H9 (cell line): ENCODE measurements around the gene WDR48. TPM values are rescaled to one million over a fixed set of nuclear protein-coding genes. Genes with fewer than 3 reads are reported as not detected.

Source experiments
- DNase-seq: peaks from one replicate; pipeline ENCODE4 v3.0.0-alpha.2; 2017
- H2AFZ ChIP-seq: one replicate; pipeline ENCODE4 v1.6.1; 2013; ENCODE audit warnings: mild to moderate bottlenecking, low read length, control low read depth, moderate library complexity
- H2AK5ac ChIP-seq: 2 replicates; pipeline ENCODE4 v1.6.1; 2013; ENCODE audit warnings: low read length, control low read depth, mixed read lengths; ENCODE audit not compliant: insufficient read length
- H2BK120ac ChIP-seq: one replicate; pipeline ENCODE4 v1.6.1; 2013; ENCODE audit warnings: low read depth, mild to moderate bottlenecking, low read length, control low read depth, inconsistent platforms; ENCODE audit not compliant: poor library complexity, severe bottlenecking
- H2BK12ac ChIP-seq: 2 replicates; pipeline ENCODE4 v1.6.1; 2013; ENCODE audit warnings: low read length, control low read depth, mixed read lengths, low read depth; ENCODE audit not compliant: insufficient read length
- H2BK15ac ChIP-seq: 2 replicates; pipeline ENCODE4 v1.6.1; 2013; ENCODE audit warnings: low read depth, low read length, control low read depth
- H2BK20ac ChIP-seq: one replicate; pipeline ENCODE4 v1.6.1; 2013; ENCODE audit warnings: low read depth, mild to moderate bottlenecking, low read length, control low read depth, inconsistent platforms; ENCODE audit not compliant: poor library complexity, severe bottlenecking
- H2BK5ac ChIP-seq: 2 replicates; pipeline ENCODE4 v1.6.1; 2013; ENCODE audit warnings: low read length, control low read depth, mixed read lengths; ENCODE audit not compliant: insufficient read length
- H3K14ac ChIP-seq: 2 replicates; pipeline ENCODE4 v1.6.1; 2013; ENCODE audit warnings: low read length, control low read depth; ENCODE audit not compliant: insufficient read depth
- H3K18ac ChIP-seq: 2 replicates; pipeline ENCODE4 v1.6.1; 2013; ENCODE audit warnings: low read depth, mild to moderate bottlenecking, mixed read lengths, low read length, control low read depth; ENCODE audit not compliant: insufficient read length
- H3K23ac ChIP-seq: 2 replicates; pipeline ENCODE4 v1.6.1; 2013; ENCODE audit warnings: low read length, control low read depth, mixed read lengths, low read depth; ENCODE audit not compliant: insufficient read length
- H3K23me2 ChIP-seq: 2 replicates; pipeline ENCODE4 v1.6.1; 2013; ENCODE audit warnings: low read depth, mild to moderate bottlenecking, mixed read lengths, low read length, control low read depth; ENCODE audit not compliant: insufficient read length, poor library complexity, severe bottlenecking
- H3K27ac ChIP-seq: 2 replicates; pipeline ENCODE4 v1.5.1; 2013; ENCODE audit warnings: low read length, control low read depth, mixed read lengths, low read depth; ENCODE audit not compliant: insufficient read length
- H3K27me3 ChIP-seq: 2 replicates; pipeline ENCODE4 v1.6.1; 2013; ENCODE audit warnings: low read length, control low read depth, inconsistent platforms; ENCODE audit not compliant: insufficient read depth
- H3K4ac ChIP-seq: 2 replicates; pipeline ENCODE4 v1.6.1; 2013; ENCODE audit warnings: low read depth, mild to moderate bottlenecking, control low read depth, inconsistent platforms, low read length, moderate library complexity
- H3K4me1 ChIP-seq: 2 replicates; pipeline ENCODE4 v1.6.1; 2013; ENCODE audit warnings: low read length, control low read depth, inconsistent platforms; ENCODE audit not compliant: insufficient read depth
- H3K4me2 ChIP-seq: 2 replicates; pipeline ENCODE4 v1.6.1; 2013; ENCODE audit warnings: low read length, control low read depth, mixed read lengths; ENCODE audit not compliant: insufficient read length, insufficient read depth
- H3K56ac ChIP-seq: 2 replicates; pipeline ENCODE4 v1.6.1; 2013; ENCODE audit warnings: low read depth, mild to moderate bottlenecking, mixed read lengths, low read length, control low read depth; ENCODE audit not compliant: insufficient read length
- H3K79me1 ChIP-seq: 2 replicates; pipeline ENCODE4 v1.6.1; 2013; ENCODE audit warnings: low read depth, mild to moderate bottlenecking, moderate library complexity, low read length, control low read depth, inconsistent platforms; ENCODE audit not compliant: insufficient read depth, poor library complexity, severe bottlenecking
- H3K79me2 ChIP-seq: 2 replicates; pipeline ENCODE4 v1.6.1; 2013; ENCODE audit warnings: low read length, control low read depth, inconsistent platforms; ENCODE audit not compliant: insufficient read depth
- H3K9ac ChIP-seq: 2 replicates; pipeline ENCODE4 v1.6.1; 2013; ENCODE audit warnings: low read length, control low read depth, mixed read lengths; ENCODE audit not compliant: insufficient read length; ENCODE audit errors: extremely low read depth
- H3K9me3 ChIP-seq: one replicate; pipeline ENCODE4 v1.6.1; 2013; ENCODE audit warnings: low read depth, low read length, inconsistent platforms; ENCODE audit not compliant: control insufficient read depth
- H3T11ph ChIP-seq: one replicate; pipeline ENCODE4 v1.6.1; 2013; ENCODE audit warnings: mild to moderate bottlenecking, low read length, control low read depth, inconsistent platforms
- H4K20me1 ChIP-seq: one replicate; pipeline ENCODE4 v1.6.1; 2013; ENCODE audit not compliant: control insufficient read depth, insufficient read length, insufficient read depth
- H4K5ac ChIP-seq: 2 replicates; pipeline ENCODE4 v1.6.1; 2013; ENCODE audit warnings: low read depth, mild to moderate bottlenecking, mixed read lengths, low read length, control low read depth; ENCODE audit not compliant: insufficient read length
- H4K8ac ChIP-seq: replicated peaks from 2 replicates; pipeline ENCODE4 v1.6.1; 2013; ENCODE audit warnings: low read length, control low read depth, mixed read lengths, low read depth; ENCODE audit not compliant: insufficient read length
- H4K91ac ChIP-seq: 2 replicates; pipeline ENCODE4 v1.6.1; 2013; ENCODE audit warnings: low read depth, mild to moderate bottlenecking, moderate library complexity, mixed read lengths, low read length, control low read depth; ENCODE audit not compliant: insufficient read length
- H3K27ac Mint-ChIP-seq, 3 experiments: 2 replicates in 2 of 3; 3 replicates in 1 of 3; pipeline ENCODE4 v1.8.0; 2020 to 2021; ENCODE audit warnings: mixed read lengths in 3 of 3, mild to moderate bottlenecking in 1 of 3, moderate library complexity in 1 of 3
- H3K27me3 Mint-ChIP-seq: 2 replicates; pipeline ENCODE4 v1.8.0; 2021; ENCODE audit warnings: low read depth, mild to moderate bottlenecking, moderate library complexity, mixed read lengths
- H3K36me3 Mint-ChIP-seq, 3 experiments: 2 replicates in 2 of 3; 3 replicates in 1 of 3; pipeline ENCODE4 v1.8.0; 2020 to 2021; ENCODE audit warnings: low read depth in 3 of 3, mixed read lengths in 3 of 3; ENCODE audit not compliant: insufficient read depth in 1 of 3
- H3K4me1 Mint-ChIP-seq, 2 experiments: 2 replicates each; pipeline ENCODE4 v1.8.0; 2020; ENCODE audit warnings: mixed read lengths in 2 of 2
- H3K4me3 Mint-ChIP-seq, 2 experiments: 2 replicates in 1 of 2; 3 replicates in 1 of 2; pipeline ENCODE4 v1.8.0; 2020 to 2021; ENCODE audit warnings: mild to moderate bottlenecking in 2 of 2, mixed read lengths in 2 of 2, moderate library complexity in 1 of 2
- H3K9me3 Mint-ChIP-seq, 2 experiments: 2 replicates in 1 of 2; 3 replicates in 1 of 2; pipeline ENCODE4 v1.8.0; 2020; ENCODE audit warnings: mild to moderate bottlenecking in 2 of 2, mixed read lengths in 2 of 2, moderate library complexity in 1 of 2
- CTCF ChIP-seq: fragments of 200-600 bp; sonication (generic); conservative IDR thresholded peaks from 3 replicates; pipeline ENCODE4 v1.8.0; 2021; ENCODE audit warnings: antibody characterized with exemption, mild to moderate bottlenecking
- WGBS: extraction: QIAGEN DNeasy Blood & Tissue Kit; methylation state at CpG from one replicate; pipeline ENCODE4 v1.1.7; 2013; ENCODE audit warnings: missing lambda C conversion rate, low lambda C conversion rate, mixed read lengths; ENCODE audit not compliant: insufficient read length; ENCODE audit errors: extremely low coverage; 5-methylcytosine and 5-hydroxymethylcytosine counted together
- total RNA-seq: library from RNA; stranded (reverse); gene quantifications from 2 replicates; pipeline ENCODE4 v1.2.1, GENCODE V29; 2021

Gene WDR48
- total RNA-seq, 1 experiment from 2014 or later, result 52.7 TPM

GRCh38 chr3:39118079-39118478 is 66.3 kb downstream of the WDR48 start:
- Mint-ChIP-seq H3K27ac (peak overlapping the region in 1 of 3 experiments; percentile 40; a peak in 1 of 7 replicates), H3K4me3 (no peak overlapping the region), H3K36me3 (no peaks in the 10 kb centered on the region), H3K9me3 (no peaks in the 10 kb centered on the region), H3K27me3 (no peaks in the 10 kb centered on the region), H3K4me1 (no peaks in the 10 kb centered on the region)
- Histone ChIP-seq H3K56ac (no peak overlapping the region), H3K4ac (no peak overlapping the region), H2BK15ac (no peak overlapping the region), H3K79me1 (no peaks in the 10 kb centered on the region), H3T11ph (no peak overlapping the region), H3K79me2 (no peaks in the 10 kb centered on the region), H2AK5ac (no peak overlapping the region), H4K8ac (no peak overlapping the region), H2BK5ac (no peak overlapping the region), H3K4me2 (no peak overlapping the region), H2BK12ac (no peak overlapping the region), H3K9ac (no peak overlapping the region), H4K20me1 (peaks cover 2% of the 10 kb centered on the region), H2BK120ac (no peak overlapping the region), H4K5ac (no peak overlapping the region), H2BK20ac (no peak overlapping the region), H3K18ac (no peak overlapping the region), H3K23ac (no peak overlapping the region), H3K9me3 (no peaks in the 10 kb centered on the region), H3K27me3 (no peaks in the 10 kb centered on the region), H3K27ac (no peak overlapping the region), H4K91ac (no peak overlapping the region), H3K14ac (no peak overlapping the region), H3K4me1 (no peaks in the 10 kb centered on the region), H2AFZ (no peak overlapping the region), H3K23me2 (no peaks in the 10 kb centered on the region)
- WGBS, result no CpG with 5 or more reads among the region's 3 CpGs
- DNase-seq, result no peak
- TF ChIP-seq CTCF, result no peak
